Vagina (tissue), 2 donors: ENCODE data around the gene MAML1.

ENCODE experiments used
- CTCF ChIP-seq, 3 experiments: fragments of 450-650 bp in 2 of 3; fragments of 200-600 bp in 1 of 3; sonication (generic) in 1 of 3; IDR thresholded peaks; one replicate each; pipeline ENCODE4 v1.5.1; 2017 to 2019; ENCODE audit warnings: antibody characterized with exemption in 3 of 3, mild to moderate bottlenecking in 2 of 3, moderate library complexity in 2 of 3
- POLR2A ChIP-seq, 2 donors: fragments of 450-650 bp; IDR thresholded peaks; one replicate each; pipeline ENCODE4 v1.6.1; 2017; ENCODE audit warnings: antibody characterized with exemption in 2 of 2, mild to moderate bottlenecking in 2 of 2, moderate library complexity in 2 of 2
- POLR2AphosphoS5 ChIP-seq, 2 donors: sonication (generic); formaldehyde crosslinking; IDR thresholded peaks; one replicate each; pipeline ENCODE4 v1.9.0; 2017; ENCODE audit warnings: antibody characterized with exemption in 2 of 2, mild to moderate bottlenecking in 2 of 2, low read depth in 1 of 2; ENCODE audit not compliant: insufficient read depth in 1 of 2

DNA sequence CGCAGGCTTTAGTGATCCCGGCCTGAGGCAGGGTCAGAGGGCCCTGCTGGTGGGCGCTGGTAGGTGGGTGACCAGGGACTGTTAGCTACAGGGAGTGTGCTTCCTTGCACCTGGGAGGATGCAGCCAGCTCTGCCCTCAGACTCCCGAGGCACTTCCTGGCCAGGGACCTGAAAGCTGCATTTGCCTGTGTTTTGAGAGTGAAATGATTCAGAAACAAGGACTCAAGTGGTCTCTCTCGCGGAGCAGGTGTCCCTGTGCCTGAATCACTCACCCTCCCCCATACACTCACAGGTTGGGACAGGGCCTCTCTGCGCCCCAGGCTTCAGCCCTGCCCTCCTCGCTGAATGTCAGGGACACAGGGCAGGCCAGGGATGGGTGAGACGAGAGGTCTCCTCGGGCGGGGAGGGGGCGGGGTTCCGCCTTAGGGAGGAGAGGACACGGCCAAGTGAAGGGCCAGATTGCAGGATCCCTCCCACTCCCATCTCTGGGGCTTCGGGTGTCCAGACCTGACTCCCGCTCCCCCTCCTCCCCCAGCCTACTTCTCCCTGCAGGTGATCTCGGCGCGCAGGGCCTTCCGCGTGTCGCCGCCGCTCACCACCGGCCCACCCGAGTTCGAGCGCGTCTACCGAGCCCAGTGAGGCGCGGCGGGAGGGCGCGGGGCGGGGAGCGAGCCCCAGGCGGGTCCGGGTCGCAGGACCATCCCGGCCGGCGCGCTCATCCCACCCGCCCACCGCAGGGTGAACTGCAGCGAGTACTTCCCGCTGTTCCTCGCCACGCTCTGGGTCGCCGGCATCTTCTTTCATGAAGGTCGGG, 62.6 kb downstream of the MAML1 start:
- TF ChIP-seq CTCF (IDR thresholded peaks at IDR 0.05): no peak
- TF ChIP-seq POLR2A (IDR thresholded peaks at IDR 0.05): no peak
- TF ChIP-seq POLR2AphosphoS5 (IDR thresholded peaks at IDR 0.05; ENCODE audit: insufficient read depth in 1 of 2, low read depth in 1 of 2): no peak
